Vagina (tissue), 2 donors: ENCODE data around the gene TBL1X.

Experiments used
- CTCF ChIP-seq, 3 experiments: fragments of 450-650 bp in 2 of 3; fragments of 200-600 bp in 1 of 3; sonication (generic) in 1 of 3; IDR thresholded peaks; one replicate each; pipeline ENCODE4 v1.5.1; 2017 to 2019; ENCODE audit warnings: antibody characterized with exemption in 3 of 3, mild to moderate bottlenecking in 2 of 3, moderate library complexity in 2 of 3
- POLR2A ChIP-seq, 2 donors: fragments of 450-650 bp; IDR thresholded peaks; one replicate each; pipeline ENCODE4 v1.6.1; 2017; ENCODE audit warnings: antibody characterized with exemption in 2 of 2, mild to moderate bottlenecking in 2 of 2, moderate library complexity in 2 of 2

GRCh38 chrX:9528498-9528897 lies 63.6 kb downstream of the TBL1X start:
- TF ChIP-seq CTCF (IDR thresholded peaks at IDR 0.05) (no peak), POLR2A (IDR thresholded peaks at IDR 0.05) (no peak)
